Measurements from ENCODE around the gene ABCE1. TPM values are rescaled to one million over a fixed set of nuclear protein-coding genes. Genes with fewer than 3 reads are reported as not detected.

ABCE1 gene
- total RNA-seq, 1 donor from 2014 or later = 47.1 TPM

DNA sequence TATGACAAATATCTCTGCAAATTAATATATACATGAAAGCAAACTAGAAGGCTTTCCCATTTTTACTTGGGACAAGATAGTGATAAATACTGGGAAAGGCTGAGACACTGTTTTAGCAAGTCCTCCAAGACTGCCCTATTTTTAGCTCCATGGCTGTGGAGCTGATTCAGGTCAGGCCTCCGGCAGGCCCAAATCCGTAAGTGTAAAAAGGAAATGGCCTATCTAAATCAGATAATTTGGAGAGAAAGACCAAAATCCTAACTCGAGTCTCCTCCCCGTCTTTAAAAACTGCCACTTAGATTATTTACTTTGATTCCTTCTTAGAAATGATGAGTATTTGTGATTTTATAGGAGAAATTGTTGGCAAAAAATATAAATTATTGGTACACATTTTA is 79.4 kb downstream of the ABCE1 start:
- H3K4me1 ChIP-seq = peaks cover 37% of the 10 kb centered on the region
- intact Hi-C loops (cut with DNase I) = no loop called here

DNA sequence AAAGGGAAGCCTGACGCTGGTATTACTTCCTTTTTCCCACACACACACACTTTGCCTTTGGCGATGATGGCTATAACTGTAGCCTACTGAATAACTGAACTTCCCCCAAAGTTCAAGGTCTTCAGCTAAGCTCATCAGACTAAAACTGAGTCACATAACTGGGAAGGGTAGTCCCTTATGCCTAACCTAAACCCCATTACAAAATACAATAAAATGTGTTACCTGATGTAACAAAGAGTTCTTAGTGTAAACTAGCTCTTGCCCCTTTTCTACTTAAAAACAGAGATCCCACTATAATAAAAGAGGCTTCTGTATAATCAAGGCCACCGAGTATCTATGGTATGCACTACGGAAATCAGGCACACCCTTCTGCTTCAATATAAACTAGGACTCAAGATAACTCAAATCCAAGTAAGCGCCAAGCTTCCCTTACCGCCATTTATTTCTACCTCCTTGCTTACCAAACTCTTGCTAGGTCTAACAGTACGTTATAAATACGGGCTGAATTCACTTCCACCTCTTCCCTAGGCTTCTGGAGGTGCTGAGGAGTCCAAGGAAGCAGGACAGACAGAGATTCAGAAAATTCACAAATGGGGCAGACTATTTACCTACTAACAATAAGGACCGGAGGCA is 79.9 kb downstream of the ABCE1 start:
- H3K27me3 ChIP-seq = no peaks in the 10 kb centered on the region
- DNase-seq (ENCODE audit: extremely low spot score in 2 of 2) = no peak
- peak overlapping the region; percentile 88 to 96 for H3K4me3 ChIP-seq
- intact Hi-C loops (cut with DNase I) = no loop called here
- peak overlapping the region; percentile 99 for H3K27ac ChIP-seq
- H3K36me3 ChIP-seq = no peaks in the 10 kb centered on the region
- H3K4me1 ChIP-seq = peaks cover 37% of the 10 kb centered on the region
- TF ChIP-seq POLR2A (IDR thresholded peaks at IDR 0.05) = no peak
- H3K9me3 ChIP-seq = no peaks in the 10 kb centered on the region

More for the DNA sequence above, 79.4 kb downstream of the ABCE1 start:
- Histone ChIP-seq H3K36me3 (no peaks in the 10 kb centered on the region), H3K9me3 (no peaks in the 10 kb centered on the region), H3K27ac (peak overlapping the region; percentile 99), H3K27me3 (no peaks in the 10 kb centered on the region), H3K4me3 (peak overlapping the region in 1 of 2 donors; percentile 96)
- no peak for DNase-seq (ENCODE audit: extremely low spot score in 2 of 2)
- no peak for TF ChIP-seq POLR2AphosphoS5 (IDR thresholded peaks at IDR 0.05; ENCODE audit: insufficient read depth in 1 of 2, low read depth in 1 of 2)
- TF ChIP-seq, protein P1, sequence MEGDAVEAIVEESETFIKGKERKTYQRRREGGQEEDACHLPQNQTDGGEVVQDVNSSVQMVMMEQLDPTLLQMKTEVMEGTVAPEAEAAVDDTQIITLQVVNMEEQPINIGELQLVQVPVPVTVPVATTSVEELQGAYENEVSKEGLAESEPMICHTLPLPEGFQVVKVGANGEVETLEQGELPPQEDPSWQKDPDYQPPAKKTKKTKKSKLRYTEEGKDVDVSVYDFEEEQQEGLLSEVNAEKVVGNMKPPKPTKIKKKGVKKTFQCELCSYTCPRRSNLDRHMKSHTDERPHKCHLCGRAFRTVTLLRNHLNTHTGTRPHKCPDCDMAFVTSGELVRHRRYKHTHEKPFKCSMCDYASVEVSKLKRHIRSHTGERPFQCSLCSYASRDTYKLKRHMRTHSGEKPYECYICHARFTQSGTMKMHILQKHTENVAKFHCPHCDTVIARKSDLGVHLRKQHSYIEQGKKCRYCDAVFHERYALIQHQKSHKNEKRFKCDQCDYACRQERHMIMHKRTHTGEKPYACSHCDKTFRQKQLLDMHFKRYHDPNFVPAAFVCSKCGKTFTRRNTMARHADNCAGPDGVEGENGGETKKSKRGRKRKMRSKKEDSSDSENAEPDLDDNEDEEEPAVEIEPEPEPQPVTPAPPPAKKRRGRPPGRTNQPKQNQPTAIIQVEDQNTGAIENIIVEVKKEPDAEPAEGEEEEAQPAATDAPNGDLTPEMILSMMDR (IDR thresholded peaks at IDR 0.05) = no peak
- no peak for TF ChIP-seq POLR2A (IDR thresholded peaks at IDR 0.05)

DNA sequence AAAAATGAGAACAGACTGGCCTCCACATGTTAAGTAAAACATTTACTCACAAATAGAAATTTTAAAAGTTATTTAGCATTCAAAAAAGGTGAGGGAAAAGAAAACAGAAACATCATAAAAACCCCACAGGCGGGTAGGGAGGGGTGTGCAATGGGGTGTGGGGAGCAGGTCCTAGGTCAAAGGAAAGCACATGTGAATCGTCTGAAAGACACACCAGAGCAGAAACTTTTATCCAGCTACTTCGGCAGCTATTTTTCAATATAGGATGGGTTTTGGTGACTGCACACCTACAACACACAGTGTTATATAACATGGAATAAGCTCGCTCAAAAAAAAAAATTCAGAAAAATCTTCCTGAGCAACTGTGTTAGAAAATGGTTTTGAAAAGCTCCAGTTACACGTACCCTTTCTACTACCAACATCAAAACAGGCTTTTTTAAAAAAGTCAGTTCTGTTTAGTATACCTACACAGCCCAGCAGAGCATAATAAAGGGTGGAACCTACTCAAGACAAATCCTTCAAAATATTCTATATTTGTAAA is 80.7 kb downstream of the ABCE1 start:
- peak overlapping the region; percentile 99 for H3K27ac ChIP-seq
- intact Hi-C loops (cut with DNase I) = no loop called here
- no peak for DNase-seq (ENCODE audit: extremely low spot score in 2 of 2)
- H3K4me1 ChIP-seq = peaks cover 37% of the 10 kb centered on the region
- H3K9me3 ChIP-seq = no peaks in the 10 kb centered on the region
- H3K36me3 ChIP-seq = no peaks in the 10 kb centered on the region
- H3K27me3 ChIP-seq = no peaks in the 10 kb centered on the region
- no peak for TF ChIP-seq POLR2AphosphoS5 (IDR thresholded peaks at IDR 0.05; ENCODE audit: insufficient read depth in 1 of 2, low read depth in 1 of 2)
- TF ChIP-seq, protein P1 (IDR thresholded peaks at IDR 0.05) = no peak
- no peak for TF ChIP-seq POLR2A (IDR thresholded peaks at IDR 0.05)
- H3K4me3 ChIP-seq = peak overlapping the region; percentile 88 to 96

Small RNAs within 50 kb of the gene (small RNA-seq; reads per million reads assigned to genes)
- not detected for gene RF00019

Other genes starting within 250 kb of the ABCE1 start
- 17.4 TPM for gene ANAPC10, start 115 bp upstream of the ABCE1 start, total RNA-seq
- gene OTUD4, start 82.3 kb downstream of the ABCE1 start, total RNA-seq = 34.4 TPM